ENCODE results near the gene TPRG1.

GRCh38 chr3:189262746-189263145 lies 91.0 kb downstream of the TPRG1 start:
- TF ChIP-seq CTCF (IDR thresholded peaks at IDR 0.05) (no peak), POLR2A (IDR thresholded peaks at IDR 0.05) (no peak)
